Parathyroid adenoma (tissue), 2 donors: ENCODE results near the gene MT1B.

Experiments used
- H2AFZ ChIP-seq: fragments of 300-600 bp; sonication (generic); one replicate; pipeline ENCODE4 v1.7.0; 2017; ENCODE audit warnings: antibody characterized with exemption, mild to moderate bottlenecking
- H3K27ac ChIP-seq: fragments of 300-600 bp; sonication (generic); one replicate; pipeline ENCODE4 v1.7.0; 2017
- H3K27me3 ChIP-seq: fragments of 300-600 bp; sonication (generic); one replicate; pipeline ENCODE4 v1.7.0; 2017; ENCODE audit warnings: low read length; ENCODE audit not compliant: control insufficient read depth, insufficient read depth
- H3K36me3 ChIP-seq: fragments of 300-600 bp; sonication (generic); one replicate; pipeline ENCODE4 v1.7.0; 2017; ENCODE audit warnings: low read length; ENCODE audit not compliant: control insufficient read depth, insufficient read depth
- H3K4me1 ChIP-seq: fragments of 300-600 bp; sonication (generic); one replicate; pipeline ENCODE4 v1.7.0; 2017; ENCODE audit warnings: control low read depth
- H3K4me2 ChIP-seq: fragments of 300-600 bp; sonication (generic); one replicate; pipeline ENCODE4 v1.7.0; 2017; ENCODE audit warnings: low read length
- H3K4me3 ChIP-seq: fragments of 300-600 bp; sonication (generic); one replicate; pipeline ENCODE4 v1.7.0; 2017; ENCODE audit warnings: low read depth, low read length
- H3K79me2 ChIP-seq: fragments of 300-600 bp; sonication (generic); one replicate; pipeline ENCODE4 v1.7.0; 2017; ENCODE audit warnings: control low read depth
- H3K9ac ChIP-seq: fragments of 300-600 bp; sonication (generic); one replicate; pipeline ENCODE4 v1.7.0; 2017; ENCODE audit warnings: mild to moderate bottlenecking
- H3K9me3 ChIP-seq: fragments of 300-600 bp; sonication (generic); one replicate; pipeline ENCODE4 v1.7.0; 2017; ENCODE audit warnings: low read length; ENCODE audit not compliant: control insufficient read depth
- TF ChIP-seq, protein P1 (sequence below): fragments of 300-600 bp; sonication (generic); IDR thresholded peaks from one replicate; pipeline ENCODE4 v1.7.0; 2017; ENCODE audit warnings: antibody characterized with exemption, mild to moderate bottlenecking
- donor health status: primary hyperparathyroidism.

MT1B gene

DNA sequence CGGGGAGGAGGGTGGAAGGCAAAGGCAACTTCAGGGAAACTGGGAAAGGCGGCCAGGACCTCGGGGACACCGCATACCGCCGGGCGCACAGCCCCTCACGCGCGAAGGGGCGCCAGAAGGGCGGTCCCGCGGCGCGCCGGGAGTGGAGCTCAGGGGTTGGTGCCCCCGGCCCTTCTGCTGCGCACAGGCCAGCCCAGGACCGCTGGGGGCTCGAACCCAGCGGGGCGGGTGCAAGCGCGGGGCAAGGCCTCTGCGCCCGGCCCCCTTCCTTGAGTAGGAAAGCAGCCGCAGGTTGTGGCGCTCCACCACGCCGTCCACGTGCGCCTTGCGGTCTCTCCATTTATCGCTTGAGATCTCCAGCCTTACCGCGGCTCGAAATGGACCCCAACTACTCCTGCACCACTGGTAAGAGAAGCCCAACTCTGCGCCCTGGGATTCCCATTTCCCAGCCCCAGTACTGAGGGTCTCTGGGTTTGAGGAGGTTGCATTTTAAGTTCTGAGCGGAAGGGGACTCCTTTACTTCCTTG, 16.2 kb upstream of the MT1B start:
- Histone ChIP-seq H3K4me3 (no peak overlapping the region), H3K9ac (no peak overlapping the region), H3K4me2 (peak overlapping the region; percentile 44), H3K27ac (no peak overlapping the region), H3K9me3 (no peaks in the 10 kb centered on the region), H3K36me3 (no peaks in the 10 kb centered on the region), H3K4me1 (no peaks in the 10 kb centered on the region), H3K79me2 (no peaks in the 10 kb centered on the region), H3K27me3 (no peaks in the 10 kb centered on the region), H2AFZ (no peak overlapping the region)
- TF ChIP-seq, protein P1, sequence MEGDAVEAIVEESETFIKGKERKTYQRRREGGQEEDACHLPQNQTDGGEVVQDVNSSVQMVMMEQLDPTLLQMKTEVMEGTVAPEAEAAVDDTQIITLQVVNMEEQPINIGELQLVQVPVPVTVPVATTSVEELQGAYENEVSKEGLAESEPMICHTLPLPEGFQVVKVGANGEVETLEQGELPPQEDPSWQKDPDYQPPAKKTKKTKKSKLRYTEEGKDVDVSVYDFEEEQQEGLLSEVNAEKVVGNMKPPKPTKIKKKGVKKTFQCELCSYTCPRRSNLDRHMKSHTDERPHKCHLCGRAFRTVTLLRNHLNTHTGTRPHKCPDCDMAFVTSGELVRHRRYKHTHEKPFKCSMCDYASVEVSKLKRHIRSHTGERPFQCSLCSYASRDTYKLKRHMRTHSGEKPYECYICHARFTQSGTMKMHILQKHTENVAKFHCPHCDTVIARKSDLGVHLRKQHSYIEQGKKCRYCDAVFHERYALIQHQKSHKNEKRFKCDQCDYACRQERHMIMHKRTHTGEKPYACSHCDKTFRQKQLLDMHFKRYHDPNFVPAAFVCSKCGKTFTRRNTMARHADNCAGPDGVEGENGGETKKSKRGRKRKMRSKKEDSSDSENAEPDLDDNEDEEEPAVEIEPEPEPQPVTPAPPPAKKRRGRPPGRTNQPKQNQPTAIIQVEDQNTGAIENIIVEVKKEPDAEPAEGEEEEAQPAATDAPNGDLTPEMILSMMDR: no peak

DNA sequence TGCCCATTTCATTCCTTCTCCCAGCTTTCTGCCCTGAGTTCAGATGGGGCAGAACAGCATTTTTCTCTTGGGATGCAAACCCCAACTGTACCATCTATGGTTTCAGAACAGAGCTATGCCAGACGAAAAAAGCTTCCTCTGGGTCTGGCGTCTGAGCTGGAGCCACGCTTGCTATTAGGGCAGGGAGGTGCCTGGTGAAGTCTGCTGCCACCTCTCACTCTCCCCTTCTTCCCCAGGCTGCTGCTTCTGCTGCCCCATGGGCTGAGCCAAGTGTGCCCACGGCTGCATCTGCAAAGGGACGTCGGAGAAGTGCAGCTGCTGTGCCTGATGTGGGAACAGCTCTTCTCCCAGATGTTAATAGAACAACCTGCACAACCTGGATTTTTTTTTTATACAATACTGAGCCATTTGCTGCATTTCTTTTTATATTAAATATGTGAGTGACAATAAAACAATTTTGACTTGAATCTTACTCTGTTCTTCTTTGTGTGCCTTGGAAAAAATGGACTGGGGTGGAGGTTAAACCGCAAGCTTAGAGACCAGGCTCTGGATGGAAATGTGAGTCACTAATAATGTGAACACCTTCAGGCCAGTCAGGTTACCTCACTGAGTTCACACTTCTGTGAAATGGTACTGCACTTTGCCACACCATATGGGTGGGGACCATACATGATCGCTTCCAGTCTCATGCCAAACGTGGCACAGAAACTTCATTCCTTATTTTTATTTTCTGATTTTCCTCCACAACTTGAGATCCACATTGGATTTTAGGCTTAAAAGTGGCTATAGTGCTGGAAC, 14.9 kb upstream of the MT1B start:
- no peak overlapping the region for H3K4me3 ChIP-seq
- H3K9ac ChIP-seq: no peak overlapping the region
- no peaks in the 10 kb centered on the region for H3K36me3 ChIP-seq
- H3K27me3 ChIP-seq: no peaks in the 10 kb centered on the region
- no peak overlapping the region for H3K27ac ChIP-seq
- H3K9me3 ChIP-seq: no peaks in the 10 kb centered on the region
- H3K4me1 ChIP-seq: no peaks in the 10 kb centered on the region
- no peak overlapping the region for H3K4me2 ChIP-seq
- H2AFZ ChIP-seq: no peak overlapping the region
- H3K79me2 ChIP-seq: no peaks in the 10 kb centered on the region
- TF ChIP-seq, protein P1: no peak

DNA sequence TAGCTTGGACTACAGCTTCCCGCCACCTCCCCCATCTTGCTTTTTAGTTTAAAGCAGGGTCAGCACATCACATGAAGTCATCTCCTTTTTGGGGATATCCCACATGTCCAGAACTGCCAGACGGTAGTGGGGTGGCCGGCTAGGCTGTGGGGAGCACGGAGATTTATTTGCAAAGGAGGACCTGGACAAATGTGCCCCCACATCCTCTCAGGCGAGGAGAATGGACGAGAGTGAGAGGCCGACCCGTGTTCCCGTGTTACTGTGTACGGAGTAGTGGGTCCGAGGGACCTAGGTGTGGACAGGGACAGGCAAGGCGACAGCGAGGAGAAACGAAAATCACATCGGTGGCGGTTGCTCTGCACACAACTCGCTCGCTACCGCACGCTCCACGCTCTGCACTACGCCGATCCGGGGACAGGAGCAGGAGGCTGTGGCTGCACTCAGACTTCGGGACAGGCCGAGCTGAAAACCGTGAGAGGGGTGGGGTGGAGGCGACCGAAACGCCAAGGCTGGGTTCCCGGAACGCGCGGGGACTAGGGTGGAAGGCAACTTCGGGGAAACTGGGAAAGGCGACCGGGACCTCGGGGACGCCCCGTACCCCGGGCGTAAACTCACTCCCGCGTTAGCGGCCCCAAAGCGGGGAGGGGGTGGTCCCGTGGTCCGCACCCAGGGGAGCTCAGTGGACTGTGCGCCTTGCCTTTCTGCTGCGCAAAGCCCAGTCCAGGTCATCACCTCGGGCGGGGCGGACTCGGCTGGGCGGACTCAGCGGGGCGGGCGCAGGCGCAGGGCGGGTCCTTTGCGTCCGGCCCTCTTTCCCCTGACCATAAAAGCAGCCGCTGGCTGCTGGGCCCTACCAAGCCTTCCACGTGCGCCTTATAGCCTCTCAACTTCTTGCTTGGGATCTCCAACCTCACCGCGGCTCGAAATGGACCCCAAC, 13.6 kb upstream of the MT1B start, which contains the start of gene MT1A:
TSS of gene MT1A (plus strand) at position 853 of the 937 bp plus-strand sequence. CDS start at position 926, 73 bp downstream.
- no peak within 1 kb of the TSS for H3K27ac ChIP-seq
- H3K27me3 ChIP-seq: no peaks in the 10 kb centered on the region

DNA sequence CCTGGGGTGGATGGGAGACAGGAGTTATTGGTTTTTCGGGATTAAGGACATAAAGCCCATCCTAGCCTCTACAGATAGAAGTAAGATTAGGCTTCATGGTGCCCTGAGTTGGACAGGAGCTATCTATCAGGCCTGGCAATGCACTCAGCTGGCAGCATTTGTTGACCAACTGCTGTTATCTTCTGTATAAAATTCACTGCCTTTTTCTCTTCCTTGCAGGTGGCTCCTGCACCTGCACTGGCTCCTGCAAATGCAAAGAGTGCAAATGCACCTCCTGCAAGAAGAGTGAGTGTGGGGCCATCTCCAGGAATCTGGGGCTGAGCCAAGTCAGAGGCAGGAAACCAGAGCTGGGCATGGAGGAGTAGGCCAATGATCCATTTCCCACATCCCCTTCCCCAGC, 12.6 kb upstream of the MT1B start:
- H3K9me3 ChIP-seq: no peaks in the 10 kb centered on the region
- H3K4me2 ChIP-seq: no peak overlapping the region
- no peak overlapping the region for H3K27ac ChIP-seq
- no peaks in the 10 kb centered on the region for H3K27me3 ChIP-seq
- no peaks in the 10 kb centered on the region for H3K79me2 ChIP-seq
- no peak overlapping the region for H2AFZ ChIP-seq
- H3K36me3 ChIP-seq: no peaks in the 10 kb centered on the region
- TF ChIP-seq, protein P1: no peak
- no peak overlapping the region for H3K9ac ChIP-seq
- H3K4me3 ChIP-seq: no peak overlapping the region
- H3K4me1 ChIP-seq: peaks cover 4% of the 10 kb centered on the region

More for the DNA sequence above, 13.6 kb upstream of the MT1B start, which contains the start of gene MT1A:
- Histone ChIP-seq H3K79me2 (no peaks in the 10 kb centered on the region), H3K9ac (no peak within 1 kb of the TSS), H3K4me3 (peak within 1 kb of the TSS; percentile 59), H2AFZ (peak within 1 kb of the TSS; percentile 54), H3K36me3 (no peaks in the 10 kb centered on the region), H3K4me2 (peak within 1 kb of the TSS; percentile 83), H3K9me3 (no peaks in the 10 kb centered on the region), H3K4me1 (no peaks in the 10 kb centered on the region)
- TF ChIP-seq, protein P1: no peak
